Stomach (tissue), 19 donors: Measurements from ENCODE around the gene FBXO46. TPM values are rescaled to one million over a fixed set of nuclear protein-coding genes. Genes with fewer than 3 reads are reported as not detected.

Experiments
- DNase-seq, 2 donors: peaks; one replicate each; pipeline versions ENCODE4 v3.0.0 to v3.0.0-alpha.2; 2013 to 2019
- H3K27ac ChIP-seq, 5 donors: fragments of 200-600 bp in 4 of 5; sonication (generic) in 4 of 5; one replicate each; pipeline ENCODE4 v1.5.1; 2013 to 2019; ENCODE audit warnings: mild to moderate bottlenecking in 1 of 5, moderate library complexity in 1 of 5
- H3K27me3 ChIP-seq, 3 donors: fragments of 200-600 bp; sonication (generic); one replicate each; pipeline ENCODE4 v1.5.1; 2017 to 2019; ENCODE audit warnings: mixed run types in 1 of 3
- H3K36me3 ChIP-seq, 4 donors: fragments of 200-600 bp; sonication (generic); 1 replicate in 3 of 4; 2 replicates in 1 of 4; pipeline ENCODE4 v1.5.1; 2016 to 2019
- H3K4me1 ChIP-seq, 4 donors: fragments of 200-600 bp; sonication (generic); one replicate each; pipeline ENCODE4 v1.5.1; 2016 to 2019
- H3K4me3 ChIP-seq, 4 donors: fragments of 200-600 bp; sonication (generic) in 3 of 4; one replicate each; pipeline ENCODE4 v1.5.1; 2016 to 2019; ENCODE audit warnings: mild to moderate bottlenecking in 1 of 4
- H3K9me3 ChIP-seq, 4 donors: fragments of 200-600 bp; sonication (generic); one replicate each; pipeline ENCODE4 v1.5.1; 2016 to 2019
- EP300 ChIP-seq: sonication (generic); formaldehyde crosslinking; IDR thresholded peaks from one replicate; pipeline ENCODE4 v1.6.1; 2017; ENCODE audit warnings: antibody characterized with exemption
- POLR2A ChIP-seq, 4 donors: fragments of 450-650 bp; IDR thresholded peaks; one replicate each; pipeline ENCODE4 v1.6.1; 2016; ENCODE audit warnings: antibody characterized with exemption in 4 of 4, control low read depth in 2 of 4, mild to moderate bottlenecking in 1 of 4, moderate library complexity in 1 of 4
- POLR2AphosphoS5 ChIP-seq, 3 donors: sonication (generic); formaldehyde crosslinking; IDR thresholded peaks; one replicate each; pipeline ENCODE4 v1.6.1; 2016; ENCODE audit warnings: antibody characterized with exemption in 3 of 3
- WGBS, 5 donors: extraction: QIAGEN DNeasy Blood & Tissue Kit in 3 of 5; methylation state at CpG; one replicate each; pipeline versions ENCODE4 v1.1.5 to v1.1.7; 2013 to 2018; 5-methylcytosine and 5-hydroxymethylcytosine counted together
- intact Hi-C: fragments of 100-400 bp; cut with DNase I; formaldehyde crosslinking; loops from one replicate; pipeline ENCODE4 v1.15.1; 2023; ENCODE audit warnings: low total_unique reads
- long read RNA-seq, 10 donors: transcript quantifications; one replicate each; lab custom pipeline, GENCODE V29; 2026
- polyA plus RNA-seq, 3 donors: library from polyadenylated mRNA; stranded (reverse); fragments of 200-250 nt; gene quantifications; one replicate each; pipeline ENCODE4 v1.2.3, GENCODE V29; 2013
- total RNA-seq, 5 donors: library from RNA; depleted of rRNA; stranded (reverse); fragments of >200 nt; gene quantifications; one replicate each; pipeline versions ENCODE4 v1.1.0 to v1.2.3, GENCODE V29; 2014 to 2016
- TF ChIP-seq, protein P1 (sequence below), 7 experiments: fragments of 450-650 bp in 4 of 7; fragments of 200-600 bp in 3 of 7; sonication (generic) in 3 of 7; IDR thresholded peaks; one replicate each; pipeline ENCODE4 v1.5.1; 2016 to 2019; ENCODE audit warnings: antibody characterized with exemption in 7 of 7, control low read depth in 2 of 7, mild to moderate bottlenecking in 1 of 7
- donor health status: healthy with polysubstance abuse.
- donor health status: Bipolar disorder and iron deficiency.
- donor health status: healthy.

FBXO46 gene, protein sequence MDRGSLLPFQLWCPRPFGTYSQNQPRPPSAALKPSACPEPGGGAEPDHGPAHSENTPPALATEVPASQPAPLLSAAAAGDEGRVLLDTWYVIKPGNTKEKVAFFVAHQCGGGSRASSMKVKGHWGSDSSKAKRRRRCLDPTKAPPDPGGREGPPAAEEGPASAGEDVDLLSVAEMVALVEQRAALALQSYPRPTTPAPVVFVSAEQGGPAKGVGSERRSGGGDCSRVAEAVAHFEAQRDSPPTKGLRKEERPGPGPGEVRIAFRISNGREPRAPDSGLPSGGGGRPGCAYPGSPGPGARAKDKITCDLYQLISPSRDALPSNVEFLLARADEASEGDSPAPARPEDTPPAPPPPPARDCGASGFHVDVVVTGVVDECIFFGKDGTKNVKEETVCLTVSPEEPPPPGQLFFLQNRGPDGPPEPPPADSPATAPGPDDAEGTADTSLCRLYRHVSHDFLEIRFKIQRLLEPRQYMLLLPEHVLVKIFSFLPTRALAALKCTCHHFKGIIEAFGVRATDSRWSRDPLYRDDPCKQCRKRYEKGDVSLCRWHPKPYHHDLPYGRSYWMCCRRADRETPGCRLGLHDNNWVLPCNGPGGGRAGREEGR
- total RNA-seq (10 to 100 TPM in 3 of 5 donors, 1 to 10 TPM in 2; 4.0 to 61.7 (median 12.3) TPM), polyA plus RNA-seq (10 to 100 TPM in 1 of 3 donors, 1 to 10 TPM in 2; 6.3 to 10.1 (median 7.9) TPM)
- long read RNA-seq, donor 1 = 0 reads
- long read RNA-seq, donor 2, partial matches to known transcripts = 0 of 1 reads
- long read RNA-seq, donor 2, other reads (novel, unspliced or antisense) = 0 of 1 reads
- long read RNA-seq, donor 3, partial matches to known transcripts = 0 of 1 reads
- long read RNA-seq, donor 3, other reads (novel, unspliced or antisense) = 0 of 1 reads
- long read RNA-seq, donor 4 = 0 reads
- long read RNA-seq, donor 5, partial matches to known transcripts = 0 of 4 reads
- long read RNA-seq, donor 5, other reads (novel, unspliced or antisense) = 0 of 4 reads
- long read RNA-seq, donor 6, partial matches to known transcripts = 85 of 86 reads
- long read RNA-seq, donor 6, other reads (novel, unspliced or antisense) = 0 of 86 reads
- long read RNA-seq, donor 7, partial matches to known transcripts = 0 of 1 reads
- long read RNA-seq, donor 7, other reads (novel, unspliced or antisense) = 0 of 1 reads
- long read RNA-seq, donor 8, partial matches to known transcripts = 11 of 12 reads
- long read RNA-seq, donor 8, other reads (novel, unspliced or antisense) = 0 of 12 reads
- long read RNA-seq, donor 9 = 0 reads
- long read RNA-seq, donor 10, partial matches to known transcripts = 0 of 1 reads
- long read RNA-seq, donor 10, other reads (novel, unspliced or antisense) = 0 of 1 reads

DNA sequence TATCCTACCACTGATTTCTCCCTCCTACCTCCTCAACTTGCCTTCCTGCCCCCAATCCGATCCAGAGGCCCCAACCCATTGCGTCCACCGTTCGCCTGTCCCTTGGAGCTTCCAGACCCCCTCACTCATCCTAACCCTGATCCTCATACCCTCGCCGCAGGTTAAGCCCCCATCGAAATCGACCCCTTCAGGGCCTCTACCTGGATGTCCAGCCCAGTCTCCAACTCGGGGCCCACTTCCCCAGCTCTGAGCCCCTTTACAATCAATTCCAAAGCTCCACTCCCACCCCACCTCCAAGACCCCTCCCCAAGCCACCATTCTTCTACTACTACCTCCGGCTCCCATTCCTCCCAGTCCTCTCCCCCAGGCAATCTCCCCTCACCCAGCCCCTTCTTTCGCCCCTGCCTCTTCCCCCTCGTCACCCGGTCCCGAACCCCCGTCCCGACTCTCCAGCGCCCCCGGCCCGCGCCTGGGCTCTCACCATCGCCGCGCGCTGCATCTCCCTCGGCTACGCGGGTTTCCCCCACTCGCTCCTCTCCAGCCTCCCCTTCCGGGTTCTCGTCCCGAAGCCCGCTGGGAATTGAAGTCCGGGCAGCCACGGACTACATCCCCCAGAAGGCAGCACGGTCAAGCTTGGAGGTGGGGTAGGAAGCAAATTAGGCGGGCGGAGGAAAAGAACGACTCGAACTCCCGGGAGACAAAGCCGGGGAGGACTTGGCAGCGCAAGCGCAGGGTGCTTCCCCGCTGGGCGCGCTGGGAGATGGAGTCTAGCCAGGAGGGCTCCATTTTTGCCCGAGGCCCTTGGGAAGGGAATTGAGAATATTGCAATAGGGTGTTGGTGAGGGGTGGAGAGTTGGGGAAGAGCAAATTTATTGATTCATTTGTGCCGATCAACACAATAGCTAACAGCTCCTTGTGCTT is at the start of gene FBXO46:
TSS of gene FBXO46 (minus strand) at position 529 of the 921 bp plus-strand sequence. CDS start 17,401 bp downstream, outside the sequence.
- Histone ChIP-seq H3K4me1 (peaks cover 15 to 35% (median 30%) of the 10 kb centered on the region in 4 donors), H3K36me3 (no peaks in the 10 kb centered on the region), H3K4me3 (peak within 1 kb of the TSS; percentile 84 to 96 (median 88)), H3K27ac (peak within 1 kb of the TSS; percentile 80 to 89 (median 83)), H3K9me3 (no peaks in the 10 kb centered on the region), H3K27me3 (no peaks in the 10 kb centered on the region)
- WGBS, 5 donors = 1 to 2% (median 1%) methylated on average over 46 to 48 of the region's 48 CpGs
- intact Hi-C loops = no loop called here
- peak; percentile 97 to 99 for DNase-seq
- TF ChIP-seq, protein P1, sequence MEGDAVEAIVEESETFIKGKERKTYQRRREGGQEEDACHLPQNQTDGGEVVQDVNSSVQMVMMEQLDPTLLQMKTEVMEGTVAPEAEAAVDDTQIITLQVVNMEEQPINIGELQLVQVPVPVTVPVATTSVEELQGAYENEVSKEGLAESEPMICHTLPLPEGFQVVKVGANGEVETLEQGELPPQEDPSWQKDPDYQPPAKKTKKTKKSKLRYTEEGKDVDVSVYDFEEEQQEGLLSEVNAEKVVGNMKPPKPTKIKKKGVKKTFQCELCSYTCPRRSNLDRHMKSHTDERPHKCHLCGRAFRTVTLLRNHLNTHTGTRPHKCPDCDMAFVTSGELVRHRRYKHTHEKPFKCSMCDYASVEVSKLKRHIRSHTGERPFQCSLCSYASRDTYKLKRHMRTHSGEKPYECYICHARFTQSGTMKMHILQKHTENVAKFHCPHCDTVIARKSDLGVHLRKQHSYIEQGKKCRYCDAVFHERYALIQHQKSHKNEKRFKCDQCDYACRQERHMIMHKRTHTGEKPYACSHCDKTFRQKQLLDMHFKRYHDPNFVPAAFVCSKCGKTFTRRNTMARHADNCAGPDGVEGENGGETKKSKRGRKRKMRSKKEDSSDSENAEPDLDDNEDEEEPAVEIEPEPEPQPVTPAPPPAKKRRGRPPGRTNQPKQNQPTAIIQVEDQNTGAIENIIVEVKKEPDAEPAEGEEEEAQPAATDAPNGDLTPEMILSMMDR (IDR thresholded peaks at IDR 0.05) = peak in 1 of 7 experiments; percentile 35
- TF ChIP-seq POLR2A (IDR thresholded peaks at IDR 0.05) (peak in 1 of 4 donors; percentile 84), POLR2AphosphoS5 (IDR thresholded peaks at IDR 0.05) (peak; percentile 90 to 96 (median 91)), EP300 (no peak)

DNA sequence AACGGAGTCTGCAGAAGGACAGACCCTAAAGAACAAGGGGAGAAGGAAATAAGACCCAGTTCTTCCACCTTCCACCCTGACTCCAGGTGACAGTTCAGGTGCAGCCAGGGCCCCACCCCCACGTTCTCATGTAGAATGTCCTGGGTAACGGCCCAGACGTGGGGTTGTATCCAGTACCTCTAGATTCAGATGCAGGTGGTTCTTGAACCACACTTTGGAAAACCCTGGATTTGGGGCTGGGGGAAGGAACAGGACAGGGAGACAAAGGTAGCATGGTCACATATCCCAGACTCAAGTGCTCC is 49.4 kb upstream of the FBXO46 start:
- H3K9me3 ChIP-seq = no peaks in the 10 kb centered on the region
- intact Hi-C loops = no loop called here
- H3K4me3 ChIP-seq = peak overlapping the region; percentile 54 to 71 (median 64)
- H3K4me1 ChIP-seq = peaks cover 53 to 73% (median 63%) of the 10 kb centered on the region in 4 donors
- peak overlapping the region in 4 of 5 donors; percentile 83 to 88 (median 87) for H3K27ac ChIP-seq
- WGBS, 5 donors = 17 to 36% (median 31%) methylated on average over 4 of the region's 4 CpGs
- H3K27me3 ChIP-seq = peaks cover 0 to 55% (median 0%) of the 10 kb centered on the region in 3 donors
- no peak for DNase-seq
- H3K36me3 ChIP-seq = peaks cover 23 to 38% (median 27%) of the 10 kb centered on the region in 4 donors
- TF ChIP-seq POLR2AphosphoS5 (IDR thresholded peaks at IDR 0.05) = no peak

DNA sequence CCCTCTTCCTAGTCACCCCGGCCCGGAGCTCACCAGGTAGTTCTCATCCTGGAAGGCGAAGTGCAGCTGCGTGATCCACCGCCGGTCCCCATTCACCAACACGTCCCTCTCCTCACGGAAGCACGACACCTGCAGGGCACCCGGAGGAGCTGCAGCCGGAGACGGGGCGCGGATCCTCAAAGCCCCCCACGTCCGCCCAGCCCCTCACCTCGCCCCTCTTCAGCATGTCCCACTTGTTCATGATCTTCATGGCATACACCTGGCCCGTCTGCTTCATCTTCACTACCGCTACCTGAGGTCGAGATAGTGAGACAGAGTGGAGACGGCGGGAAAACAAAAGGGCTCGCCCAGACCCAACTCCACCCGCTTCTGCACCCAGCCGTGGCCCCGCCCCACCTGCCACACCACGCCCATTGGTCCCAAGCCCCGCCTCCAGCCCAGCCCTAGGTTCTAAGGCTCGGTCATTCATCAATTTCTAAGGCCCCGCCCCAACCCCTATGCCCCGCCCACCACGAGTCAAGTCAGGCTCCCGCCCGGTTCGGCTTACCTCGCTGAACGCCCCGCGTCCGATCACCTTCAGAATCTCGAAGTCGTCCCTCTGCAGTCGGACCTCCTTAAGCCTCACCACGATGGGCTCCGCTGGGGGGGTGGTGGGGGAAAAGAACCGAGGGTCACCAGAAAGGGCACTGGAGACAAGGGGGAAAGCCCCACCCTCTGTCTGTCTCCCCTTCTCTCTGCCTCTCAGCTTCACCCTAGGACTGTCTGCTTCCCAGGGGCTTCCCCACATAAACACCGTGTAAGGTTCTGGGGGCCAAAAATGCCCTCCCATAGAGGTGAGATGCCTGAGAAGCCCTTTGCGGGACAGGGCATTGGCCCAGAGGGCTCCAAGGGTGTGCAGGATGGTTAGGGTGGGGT is 48.8 kb upstream of the FBXO46 start:
- TF ChIP-seq EP300 = no peak
- TF ChIP-seq, protein P1 (IDR thresholded peaks at IDR 0.05) = peak in 5 of 7 experiments; percentile 54 to 90 (median 80)
- TF ChIP-seq POLR2AphosphoS5 (IDR thresholded peaks at IDR 0.05) = peak in 1 of 3 donors; percentile 37
- peaks cover 49 to 69% (median 59%) of the 10 kb centered on the region in 4 donors for H3K4me1 ChIP-seq
- no peaks in the 10 kb centered on the region for H3K9me3 ChIP-seq
- 4 to 9% (median 8%) methylated on average over 33 to 48 of the region's 48 CpGs for WGBS, 5 donors
- peak overlapping the region; percentile 67 to 88 (median 86) for H3K27ac ChIP-seq
- peak; percentile 95 to 98 for DNase-seq
- intact Hi-C loops = no loop called here
- peak overlapping the region; percentile 54 to 71 (median 64) for H3K4me3 ChIP-seq
- H3K36me3 ChIP-seq = peaks cover 26 to 44% (median 32%) of the 10 kb centered on the region in 4 donors
- peaks cover 0 to 55% (median 0%) of the 10 kb centered on the region in 3 donors for H3K27me3 ChIP-seq
